Measurements from ENCODE around the gene SFXN2. TPM values are rescaled to one million over a fixed set of nuclear protein-coding genes. Genes with fewer than 3 reads are reported as not detected.

Gene SFXN2
- total and polyA plus RNA-seq, 2 experiments from 2014 or later, result 5.7 to 6.2 TPM

DNA sequence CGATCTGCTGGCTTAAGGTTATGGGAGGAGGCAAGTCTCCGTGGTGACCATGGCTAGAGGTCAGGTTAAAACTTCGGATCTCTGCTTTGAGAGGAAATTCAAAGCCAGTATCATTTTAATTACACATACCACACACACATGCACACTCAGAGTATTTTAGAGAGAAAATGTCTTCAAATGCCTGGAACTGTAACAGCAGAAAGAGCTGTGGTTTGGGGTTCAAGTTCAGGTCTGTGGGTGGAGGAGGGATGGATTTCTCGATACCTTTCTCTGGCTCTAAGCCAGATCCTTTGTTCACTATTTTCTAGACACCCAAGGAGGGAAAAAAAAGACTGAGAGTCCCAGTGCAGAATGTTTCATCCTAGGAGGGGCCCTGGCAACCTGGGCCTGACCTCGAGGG is 32.7 kb upstream of the SFXN2 start (continued):
- TF ChIP-seq, protein P1, sequence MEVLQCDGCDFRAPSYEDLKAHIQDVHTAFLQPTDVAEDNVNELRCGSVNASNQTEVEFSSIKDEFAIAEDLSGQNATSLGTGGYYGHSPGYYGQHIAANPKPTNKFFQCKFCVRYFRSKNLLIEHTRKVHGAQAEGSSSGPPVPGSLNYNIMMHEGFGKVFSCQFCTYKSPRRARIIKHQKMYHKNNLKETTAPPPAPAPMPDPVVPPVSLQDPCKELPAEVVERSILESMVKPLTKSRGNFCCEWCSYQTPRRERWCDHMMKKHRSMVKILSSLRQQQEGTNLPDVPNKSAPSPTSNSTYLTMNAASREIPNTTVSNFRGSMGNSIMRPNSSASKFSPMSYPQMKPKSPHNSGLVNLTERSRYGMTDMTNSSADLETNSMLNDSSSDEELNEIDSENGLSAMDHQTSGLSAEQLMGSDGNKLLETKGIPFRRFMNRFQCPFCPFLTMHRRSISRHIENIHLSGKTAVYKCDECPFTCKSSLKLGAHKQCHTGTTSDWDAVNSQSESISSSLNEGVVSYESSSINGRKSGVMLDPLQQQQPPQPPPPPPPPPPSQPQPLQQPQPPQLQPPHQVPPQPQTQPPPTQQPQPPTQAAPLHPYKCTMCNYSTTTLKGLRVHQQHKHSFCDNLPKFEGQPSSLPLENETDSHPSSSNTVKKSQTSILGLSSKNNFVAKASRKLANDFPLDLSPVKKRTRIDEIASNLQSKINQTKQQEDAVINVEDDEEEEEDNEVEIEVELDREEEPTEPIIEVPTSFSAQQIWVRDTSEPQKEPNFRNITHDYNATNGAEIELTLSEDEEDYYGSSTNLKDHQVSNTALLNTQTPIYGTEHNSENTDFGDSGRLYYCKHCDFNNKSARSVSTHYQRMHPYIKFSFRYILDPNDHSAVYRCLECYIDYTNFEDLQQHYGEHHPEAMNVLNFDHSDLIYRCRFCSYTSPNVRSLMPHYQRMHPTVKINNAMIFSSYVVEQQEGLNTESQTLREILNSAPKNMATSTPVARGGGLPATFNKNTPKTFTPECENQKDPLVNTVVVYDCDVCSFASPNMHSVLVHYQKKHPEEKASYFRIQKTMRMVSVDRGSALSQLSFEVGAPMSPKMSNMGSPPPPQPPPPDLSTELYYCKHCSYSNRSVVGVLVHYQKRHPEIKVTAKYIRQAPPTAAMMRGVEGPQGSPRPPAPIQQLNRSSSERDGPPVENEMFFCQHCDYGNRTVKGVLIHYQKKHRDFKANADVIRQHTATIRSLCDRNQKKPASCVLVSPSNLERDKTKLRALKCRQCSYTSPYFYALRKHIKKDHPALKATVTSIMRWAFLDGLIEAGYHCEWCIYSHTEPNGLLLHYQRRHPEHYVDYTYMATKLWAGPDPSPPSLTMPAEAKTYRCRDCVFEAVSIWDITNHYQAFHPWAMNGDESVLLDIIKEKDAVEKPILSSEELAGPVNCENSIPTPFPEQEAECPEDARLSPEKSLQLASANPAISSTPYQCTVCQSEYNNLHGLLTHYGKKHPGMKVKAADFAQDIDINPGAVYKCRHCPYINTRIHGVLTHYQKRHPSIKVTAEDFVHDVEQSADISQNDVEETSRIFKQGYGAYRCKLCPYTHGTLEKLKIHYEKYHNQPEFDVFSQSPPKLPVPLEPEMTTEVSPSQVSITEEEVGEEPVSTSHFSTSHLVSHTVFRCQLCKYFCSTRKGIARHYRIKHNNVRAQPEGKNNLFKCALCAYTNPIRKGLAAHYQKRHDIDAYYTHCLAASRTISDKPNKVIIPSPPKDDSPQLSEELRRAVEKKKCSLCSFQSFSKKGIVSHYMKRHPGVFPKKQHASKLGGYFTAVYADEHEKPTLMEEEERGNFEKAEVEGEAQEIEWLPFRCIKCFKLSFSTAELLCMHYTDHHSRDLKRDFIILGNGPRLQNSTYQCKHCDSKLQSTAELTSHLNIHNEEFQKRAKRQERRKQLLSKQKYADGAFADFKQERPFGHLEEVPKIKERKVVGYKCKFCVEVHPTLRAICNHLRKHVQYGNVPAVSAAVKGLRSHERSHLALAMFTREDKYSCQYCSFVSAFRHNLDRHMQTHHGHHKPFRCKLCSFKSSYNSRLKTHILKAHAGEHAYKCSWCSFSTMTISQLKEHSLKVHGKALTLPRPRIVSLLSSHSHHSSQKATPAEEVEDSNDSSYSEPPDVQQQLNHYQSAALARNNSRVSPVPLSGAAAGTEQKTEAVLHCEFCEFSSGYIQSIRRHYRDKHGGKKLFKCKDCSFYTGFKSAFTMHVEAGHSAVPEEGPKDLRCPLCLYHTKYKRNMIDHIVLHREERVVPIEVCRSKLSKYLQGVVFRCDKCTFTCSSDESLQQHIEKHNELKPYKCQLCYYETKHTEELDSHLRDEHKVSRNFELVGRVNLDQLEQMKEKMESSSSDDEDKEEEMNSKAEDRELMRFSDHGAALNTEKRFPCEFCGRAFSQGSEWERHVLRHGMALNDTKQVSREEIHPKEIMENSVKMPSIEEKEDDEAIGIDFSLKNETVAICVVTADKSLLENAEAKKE (CRISPR knock-in tag; IDR thresholded peaks at IDR 0.05), result no peak

DNA sequence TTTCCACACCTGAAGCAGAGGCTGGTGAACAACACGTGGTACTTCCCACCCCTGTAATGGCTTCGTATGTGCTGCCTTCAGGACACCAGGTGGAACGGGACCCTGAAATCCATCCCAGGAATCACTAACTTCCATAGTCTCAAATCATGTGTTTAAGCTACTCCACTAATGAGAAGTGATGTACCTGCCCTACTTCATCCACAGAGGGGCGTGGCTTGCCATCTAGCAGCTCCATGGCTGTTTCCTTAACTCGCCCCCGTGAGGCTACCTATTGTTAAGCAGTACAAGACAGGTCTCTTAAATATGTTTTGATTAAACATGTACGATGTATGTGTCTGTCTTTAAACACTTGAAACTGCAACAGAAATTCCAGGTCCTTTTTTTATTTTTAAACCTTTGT is 32.0 kb upstream of the SFXN2 start:
- Histone ChIP-seq H3K36me3 (ENCODE audit: insufficient read depth) (no peaks in the 10 kb centered on the region), H3K27ac (ENCODE audit: low read depth) (no peak overlapping the region), H4K20me1 (replicated peaks; ENCODE audit: insufficient read depth) (no peaks in the 10 kb centered on the region; the same call in 1 of the 2 replicates), H3K9me2 (ENCODE audit: insufficient read depth) (no peaks in the 10 kb centered on the region), H3F3A (replicated peaks; ENCODE audit: low read depth) (0 out of 2 replicates have a peak, but pooled peaks cover 7% of the 10 kb centered on the region), H3K4me3 (no peak overlapping the region), H2AFZ (no peak overlapping the region), H3K79me2 (replicated peaks; ENCODE audit: insufficient read depth) (no peaks in the 10 kb centered on the region), H3K4me1 (ENCODE audit: insufficient read depth) (peaks cover 13% of the 10 kb centered on the region), H3K4me2 (no peak overlapping the region), H3K27me3 (ENCODE audit: insufficient read depth) (no peaks in the 10 kb centered on the region)
- H3K4me1 Mint-ChIP-seq, result peaks cover 21% of the 10 kb centered on the region
- H3K36me3 Mint-ChIP-seq (ENCODE audit: low read depth), result peaks cover 30% of the 10 kb centered on the region
- no peak for ATAC-seq
- no peak overlapping the region for H3K27ac Mint-ChIP-seq
- H3K27me3 Mint-ChIP-seq (ENCODE audit: insufficient read depth, low read depth, poor library complexity), result peaks cover 8% of the 10 kb centered on the region
- H3K9me3 Mint-ChIP-seq, result no peaks in the 10 kb centered on the region
- no peak overlapping the region for H3K4me3 Mint-ChIP-seq
- DNase-seq (ENCODE audit: low spot score), result no peak
- TF ChIP-seq, protein P2, sequence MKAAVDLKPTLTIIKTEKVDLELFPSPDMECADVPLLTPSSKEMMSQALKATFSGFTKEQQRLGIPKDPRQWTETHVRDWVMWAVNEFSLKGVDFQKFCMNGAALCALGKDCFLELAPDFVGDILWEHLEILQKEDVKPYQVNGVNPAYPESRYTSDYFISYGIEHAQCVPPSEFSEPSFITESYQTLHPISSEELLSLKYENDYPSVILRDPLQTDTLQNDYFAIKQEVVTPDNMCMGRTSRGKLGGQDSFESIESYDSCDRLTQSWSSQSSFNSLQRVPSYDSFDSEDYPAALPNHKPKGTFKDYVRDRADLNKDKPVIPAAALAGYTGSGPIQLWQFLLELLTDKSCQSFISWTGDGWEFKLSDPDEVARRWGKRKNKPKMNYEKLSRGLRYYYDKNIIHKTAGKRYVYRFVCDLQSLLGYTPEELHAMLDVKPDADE (IDR thresholded peaks at IDR 0.05), result no peak
- TF ChIP-seq, protein P3, sequence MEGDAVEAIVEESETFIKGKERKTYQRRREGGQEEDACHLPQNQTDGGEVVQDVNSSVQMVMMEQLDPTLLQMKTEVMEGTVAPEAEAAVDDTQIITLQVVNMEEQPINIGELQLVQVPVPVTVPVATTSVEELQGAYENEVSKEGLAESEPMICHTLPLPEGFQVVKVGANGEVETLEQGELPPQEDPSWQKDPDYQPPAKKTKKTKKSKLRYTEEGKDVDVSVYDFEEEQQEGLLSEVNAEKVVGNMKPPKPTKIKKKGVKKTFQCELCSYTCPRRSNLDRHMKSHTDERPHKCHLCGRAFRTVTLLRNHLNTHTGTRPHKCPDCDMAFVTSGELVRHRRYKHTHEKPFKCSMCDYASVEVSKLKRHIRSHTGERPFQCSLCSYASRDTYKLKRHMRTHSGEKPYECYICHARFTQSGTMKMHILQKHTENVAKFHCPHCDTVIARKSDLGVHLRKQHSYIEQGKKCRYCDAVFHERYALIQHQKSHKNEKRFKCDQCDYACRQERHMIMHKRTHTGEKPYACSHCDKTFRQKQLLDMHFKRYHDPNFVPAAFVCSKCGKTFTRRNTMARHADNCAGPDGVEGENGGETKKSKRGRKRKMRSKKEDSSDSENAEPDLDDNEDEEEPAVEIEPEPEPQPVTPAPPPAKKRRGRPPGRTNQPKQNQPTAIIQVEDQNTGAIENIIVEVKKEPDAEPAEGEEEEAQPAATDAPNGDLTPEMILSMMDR (conservative IDR thresholded peaks at IDR 0.05; ENCODE audit: low read depth in 2 of 2), result peak in 1 of 2 experiments; percentile 7; a peak in 1 of 4 replicates

All from GM23338 (cell line).